Sigmoid colon (tissue), 7 donors: ENCODE measurements around the gene RAD9A. TPM values are rescaled to one million over a fixed set of nuclear protein-coding genes. Genes with fewer than 3 reads are reported as not detected.

Experiments used
- DNase-seq: peaks from one replicate; pipeline ENCODE4 v3.0.0-alpha.2; 2019
- H3K27ac ChIP-seq, 4 donors: fragments of 200-600 bp; sonication (generic); one replicate each; pipeline ENCODE4 v1.5.1; 2016 to 2019; ENCODE audit warnings: mild to moderate bottlenecking in 1 of 4
- H3K27me3 ChIP-seq, 3 donors: fragments of 200-600 bp; sonication (generic); one replicate each; pipeline ENCODE4 v1.5.1; 2019; ENCODE audit warnings: mild to moderate bottlenecking in 1 of 3
- H3K36me3 ChIP-seq, 4 donors: fragments of 200-600 bp; sonication (generic); one replicate each; pipeline ENCODE4 v1.5.1; 2016 to 2019
- H3K4me1 ChIP-seq, 4 donors: fragments of 200-600 bp; sonication (generic); one replicate each; pipeline ENCODE4 v1.5.1; 2017 to 2019
- H3K4me3 ChIP-seq, 4 donors: fragments of 200-600 bp; sonication (generic); one replicate each; pipeline ENCODE4 v1.5.1; 2017 to 2019; ENCODE audit warnings: mild to moderate bottlenecking in 2 of 4, moderate library complexity in 1 of 4
- H3K9me3 ChIP-seq, 4 donors: fragments of 200-600 bp in 3 of 4; sonication (generic) in 3 of 4; one replicate each; pipeline versions ENCODE4 v1.5.1 to v1.6.1; 2013 to 2019
- CTCF ChIP-seq, 4 experiments: fragments of 450-650 bp in 3 of 4; fragments of 200-600 bp in 1 of 4; IDR thresholded peaks; one replicate each; pipeline ENCODE4 v1.5.1; 2016 to 2019; ENCODE audit warnings: antibody characterized with exemption in 4 of 4, mild to moderate bottlenecking in 3 of 4, moderate library complexity in 2 of 4
- EP300 ChIP-seq, 4 donors: sonication (generic); formaldehyde crosslinking; IDR thresholded peaks; one replicate each; pipeline ENCODE4 v1.6.1; 2017; ENCODE audit warnings: antibody characterized with exemption in 4 of 4
- POLR2A ChIP-seq, 2 donors: fragments of 450-650 bp; IDR thresholded peaks; one replicate each; pipeline ENCODE4 v1.6.1; 2016; ENCODE audit warnings: antibody characterized with exemption in 2 of 2, mild to moderate bottlenecking in 2 of 2, moderate library complexity in 2 of 2
- POLR2AphosphoS5 ChIP-seq, 4 donors: sonication (generic); formaldehyde crosslinking; IDR thresholded peaks; one replicate each; pipeline ENCODE4 v1.6.1; 2017; ENCODE audit warnings: antibody characterized with exemption in 4 of 4
- WGBS, 2 donors: extraction: QIAGEN DNeasy Blood & Tissue Kit; methylation state at CpG; one replicate each; pipeline ENCODE4 v1.1.7; 2013; 5-methylcytosine and 5-hydroxymethylcytosine counted together
- intact Hi-C: fragments of 100-400 bp; cut with DNase I; formaldehyde crosslinking; loops from one replicate; pipeline ENCODE4 v1.15.1; 2023
- polyA plus RNA-seq, 3 donors: library from polyadenylated mRNA; stranded (reverse); fragments of 200-250 nt; gene quantifications; one replicate each; pipeline ENCODE4 v1.2.3, GENCODE V29; 2013
- total RNA-seq, 4 donors: library from RNA; depleted of rRNA; stranded (reverse); fragments of >200 nt; gene quantifications; one replicate each; pipeline ENCODE4 v1.1.0, GENCODE V29; 2016
- donor health status: healthy with polysubstance abuse.
- donor health status: Bipolar disorder and iron deficiency.
- donor health status: healthy.

Gene RAD9A
- total and polyA plus RNA-seq, 7 donors, result 6.5 to 33.9 (median 15.8) TPM

DNA sequence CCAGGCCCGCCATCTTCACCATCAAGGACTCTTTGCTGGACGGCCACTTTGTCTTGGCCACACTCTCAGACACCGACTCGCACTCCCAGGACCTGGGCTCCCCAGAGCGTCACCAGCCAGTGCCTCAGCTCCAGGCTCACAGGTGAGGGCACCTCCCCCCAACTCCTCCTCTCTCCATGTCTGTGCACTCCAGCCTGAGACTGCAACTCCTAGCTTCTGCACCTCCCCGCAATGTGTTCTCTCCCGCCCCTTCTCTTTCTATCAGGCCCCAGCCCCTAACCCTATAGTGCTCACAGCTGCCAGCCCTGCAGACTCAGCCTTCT, 4.4 kb downstream of the RAD9A start:
- peaks cover 23 to 63% (median 30%) of the 10 kb centered on the region in 4 donors for H3K36me3 ChIP-seq
- H3K27me3 ChIP-seq, result no peaks in the 10 kb centered on the region
- TF ChIP-seq POLR2A (IDR thresholded peaks at IDR 0.05) (no peak), CTCF (IDR thresholded peaks at IDR 0.05) (no peak), EP300 (IDR thresholded peaks at IDR 0.05) (no peak), POLR2AphosphoS5 (IDR thresholded peaks at IDR 0.05) (no peak)
- no peak overlapping the region for H3K4me3 ChIP-seq
- no peak for DNase-seq
- no peaks in the 10 kb centered on the region for H3K9me3 ChIP-seq
- intact Hi-C loops, result no loop called here
- no peak overlapping the region for H3K27ac ChIP-seq
- peaks cover 0 to 57% (median 35%) of the 10 kb centered on the region in 4 donors for H3K4me1 ChIP-seq
- 92 to 95% methylated on average over 7 of the region's 7 CpGs for WGBS, 2 donors

DNA sequence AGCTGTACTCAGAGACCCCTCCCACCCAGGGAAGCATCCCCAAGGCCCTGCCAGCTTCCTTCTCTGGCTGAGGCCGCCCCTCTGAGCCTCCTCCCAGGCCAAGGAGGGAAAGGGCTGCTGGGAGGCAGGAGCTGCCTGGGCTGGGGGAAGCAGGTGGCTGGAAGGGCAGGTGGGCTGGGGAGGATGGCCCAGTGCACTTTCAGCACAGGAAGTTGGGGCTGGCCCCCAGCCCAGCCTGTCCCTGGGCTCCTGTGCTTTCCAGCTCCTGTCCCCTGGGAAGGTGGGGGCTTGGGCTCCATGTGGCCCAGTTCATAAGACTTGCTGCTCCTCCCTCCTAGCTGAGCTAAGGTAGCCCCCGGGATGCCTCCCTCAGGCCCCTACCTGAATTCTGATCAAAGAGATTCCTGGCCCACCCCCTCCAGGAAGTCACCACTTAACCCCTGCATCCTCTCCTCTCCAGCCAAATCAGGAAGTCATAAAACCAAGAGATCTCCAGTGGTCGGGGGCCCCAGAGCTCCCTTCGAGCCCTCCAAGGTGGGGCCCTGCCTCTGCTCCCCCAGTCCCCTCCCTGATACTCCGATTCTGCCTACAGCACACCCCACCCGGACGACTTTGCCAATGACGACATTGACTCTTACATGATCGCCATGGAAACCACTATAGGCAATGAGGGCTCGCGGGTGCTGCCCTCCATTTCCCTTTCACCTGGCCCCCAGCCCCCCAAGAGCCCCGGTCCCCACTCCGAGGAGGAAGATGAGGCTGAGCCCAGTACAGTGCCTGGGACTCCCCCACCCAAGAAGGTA, 5.0 kb downstream of the RAD9A start:
- intact Hi-C loops, result no loop called here
- DNase-seq, result peak; percentile 67
- Histone ChIP-seq H3K27me3 (no peaks in the 10 kb centered on the region), H3K9me3 (no peaks in the 10 kb centered on the region), H3K36me3 (peaks cover 23 to 63% (median 30%) of the 10 kb centered on the region in 4 donors), H3K4me1 (peaks cover 0 to 54% (median 34%) of the 10 kb centered on the region in 4 donors), H3K27ac (peak overlapping the region in 1 of 4 donors; percentile 1), H3K4me3 (no peak overlapping the region)
- 34 to 53% methylated on average over 13 of the region's 13 CpGs for WGBS, 2 donors
- no peak for TF ChIP-seq POLR2AphosphoS5 (IDR thresholded peaks at IDR 0.05)
- no peak for TF ChIP-seq EP300 (IDR thresholded peaks at IDR 0.05)
- no peak for TF ChIP-seq POLR2A (IDR thresholded peaks at IDR 0.05)
- TF ChIP-seq CTCF (IDR thresholded peaks at IDR 0.05), result no peak

DNA sequence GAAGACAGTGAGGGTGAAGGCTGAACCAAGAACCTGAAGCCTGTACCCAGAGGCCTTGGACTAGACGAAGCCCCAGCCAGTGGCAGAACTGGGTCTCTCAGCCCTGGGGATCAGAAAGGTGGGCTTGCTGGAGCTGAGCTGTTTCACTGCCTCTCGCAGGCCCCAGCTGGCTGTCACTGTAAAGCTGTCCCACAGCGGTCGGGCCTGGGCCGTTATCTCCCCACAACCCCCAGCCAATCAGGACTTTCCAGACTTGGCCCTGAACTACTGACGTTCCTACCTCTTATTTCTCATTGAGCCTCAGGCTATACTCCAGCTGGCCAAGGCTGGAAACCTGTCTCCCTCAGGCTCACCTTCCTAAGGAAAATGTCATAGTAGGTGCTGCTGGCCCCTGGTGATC, 5.8 kb downstream of the RAD9A start:
- Histone ChIP-seq H3K27ac (no peak overlapping the region), H3K4me3 (no peak overlapping the region), H3K36me3 (peaks cover 23 to 63% (median 30%) of the 10 kb centered on the region in 4 donors), H3K9me3 (no peaks in the 10 kb centered on the region), H3K4me1 (peaks cover 0 to 56% (median 36%) of the 10 kb centered on the region in 4 donors), H3K27me3 (no peaks in the 10 kb centered on the region)
- WGBS, 2 donors, result 85 to 86% methylated on average over 6 of the region's 6 CpGs
- no peak for DNase-seq
- intact Hi-C loops, result no loop called here
- TF ChIP-seq POLR2A (IDR thresholded peaks at IDR 0.05) (no peak), CTCF (IDR thresholded peaks at IDR 0.05) (no peak), EP300 (IDR thresholded peaks at IDR 0.05) (no peak), POLR2AphosphoS5 (IDR thresholded peaks at IDR 0.05) (no peak)

DNA sequence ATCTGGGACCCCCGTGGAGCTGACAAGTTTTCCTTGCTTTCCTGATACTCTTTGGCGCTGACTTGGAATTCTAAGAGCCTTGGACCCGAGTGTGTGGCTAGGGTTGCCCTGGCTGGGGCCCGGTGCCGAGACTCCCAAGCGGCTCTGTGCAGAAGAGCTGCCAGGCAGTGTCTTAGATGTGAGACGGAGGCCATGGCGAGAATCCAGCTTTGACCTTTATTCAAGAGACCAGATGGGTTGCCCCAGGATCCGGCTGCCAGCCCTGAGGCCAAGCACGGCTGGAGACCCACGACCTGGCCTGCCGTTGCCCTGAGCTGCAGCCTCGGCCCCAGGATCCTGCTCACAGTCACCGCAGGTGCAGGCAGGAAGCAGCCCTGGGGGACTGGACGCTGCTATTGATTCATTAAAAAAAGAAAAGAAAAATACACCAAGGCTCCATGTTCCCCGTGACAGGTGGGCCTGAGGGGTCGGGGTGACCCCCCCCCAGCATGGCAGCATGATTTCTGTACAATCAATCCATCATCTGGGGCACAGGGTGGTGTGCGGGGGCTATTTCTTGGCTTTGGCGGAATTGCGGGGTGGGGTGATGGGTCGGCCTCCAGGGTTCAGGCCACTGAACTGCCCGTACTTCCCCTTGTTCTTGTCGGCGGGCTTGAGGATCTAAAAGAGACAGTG, 6.3 kb downstream of the RAD9A start:
- peaks cover 0 to 51% (median 34%) of the 10 kb centered on the region in 4 donors for H3K4me1 ChIP-seq
- intact Hi-C loops, result no loop called here

More for the DNA sequence above, 6.3 kb downstream of the RAD9A start:
- no peak overlapping the region for H3K4me3 ChIP-seq
- DNase-seq, result no peak
- H3K9me3 ChIP-seq, result no peaks in the 10 kb centered on the region
- H3K36me3 ChIP-seq, result peaks cover 23 to 62% (median 30%) of the 10 kb centered on the region in 4 donors
- 86 to 90% methylated on average over 24 of the region's 24 CpGs for WGBS, 2 donors
- no peak overlapping the region for H3K27ac ChIP-seq
- no peaks in the 10 kb centered on the region for H3K27me3 ChIP-seq
- TF ChIP-seq POLR2A (IDR thresholded peaks at IDR 0.05) (no peak), POLR2AphosphoS5 (IDR thresholded peaks at IDR 0.05) (no peak), EP300 (IDR thresholded peaks at IDR 0.05) (no peak), CTCF (IDR thresholded peaks at IDR 0.05) (no peak)
